Effector memory CD4-positive, alpha-beta T cell (primary cell): Measurements from ENCODE around the gene TRPM2.

Source experiments
- DNase-seq, 3 donors: peaks; one replicate each; pipeline ENCODE4 v3.0.0-alpha.2; 2020
- H3K27ac ChIP-seq: 2 replicates; pipeline ENCODE4 v1.7.0; 2013; ENCODE audit warnings: mild to moderate bottlenecking, low read length, moderate library complexity; ENCODE audit not compliant: insufficient read depth, poor library complexity, severe bottlenecking
- H3K27me3 ChIP-seq: replicated peaks from 2 replicates; pipeline ENCODE4 v1.7.0; 2013; ENCODE audit warnings: mild to moderate bottlenecking, low read length; ENCODE audit not compliant: insufficient read depth, control insufficient read depth, poor library complexity, severe bottlenecking
- H3K36me3 ChIP-seq: 2 replicates; pipeline ENCODE4 v1.7.0; 2013; ENCODE audit warnings: mild to moderate bottlenecking, low read length, moderate library complexity; ENCODE audit not compliant: control insufficient read depth, insufficient read depth
- H3K4me1 ChIP-seq: 2 replicates; pipeline ENCODE4 v1.7.0; 2013; ENCODE audit warnings: low read length, mild to moderate bottlenecking; ENCODE audit not compliant: control insufficient read depth, insufficient read depth, poor library complexity, severe bottlenecking
- H3K4me3 ChIP-seq: 2 replicates; pipeline ENCODE4 v1.7.0; 2013; ENCODE audit warnings: low read length, low read depth, mild to moderate bottlenecking; ENCODE audit not compliant: insufficient read depth, poor library complexity, severe bottlenecking
- H3K9me3 ChIP-seq: 2 replicates; pipeline ENCODE4 v1.7.0; 2013; ENCODE audit warnings: mild to moderate bottlenecking, low read length, moderate library complexity; ENCODE audit not compliant: control insufficient read depth

Gene TRPM2

DNA sequence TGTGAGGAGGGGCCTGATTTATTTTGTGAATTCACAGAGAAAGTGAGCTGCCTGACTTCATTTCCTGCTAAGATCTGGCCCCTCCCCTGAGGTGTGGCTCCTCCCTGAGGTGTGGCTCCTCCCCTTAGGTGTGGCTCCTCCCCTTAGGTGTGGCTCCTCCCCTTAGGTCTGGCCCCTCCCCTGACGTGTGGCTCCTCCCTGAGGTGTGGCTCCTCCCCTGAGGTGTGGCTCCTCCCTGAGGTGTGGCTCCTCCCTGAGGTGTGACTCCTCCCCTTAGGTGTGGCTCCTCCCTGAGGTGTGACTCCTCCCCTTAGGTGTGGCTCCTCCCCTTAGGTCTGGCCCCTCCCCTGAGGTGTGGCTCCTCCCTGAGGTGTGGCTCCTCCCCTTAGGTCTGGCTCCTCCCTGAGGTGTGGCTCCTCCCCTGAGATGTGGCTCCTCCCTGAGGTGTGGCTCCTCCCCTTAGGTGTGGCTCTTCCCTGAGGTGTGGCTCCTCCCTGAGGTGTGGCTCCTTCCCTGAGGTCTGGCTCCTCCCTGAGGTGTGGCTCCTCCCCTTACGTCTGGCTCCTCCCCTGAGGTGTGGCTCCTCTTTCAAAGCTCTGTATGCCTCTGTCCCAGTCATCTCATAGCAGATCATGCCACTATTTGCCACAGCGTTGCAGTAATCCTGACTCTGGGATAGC is 75.0 kb downstream of the TRPM2 start:
- H3K9me3 ChIP-seq = peaks cover 9% of the 10 kb centered on the region
- no peak overlapping the region for H3K27ac ChIP-seq
- DNase-seq = peak; percentile 45 to 65 (median 47)

DNA sequence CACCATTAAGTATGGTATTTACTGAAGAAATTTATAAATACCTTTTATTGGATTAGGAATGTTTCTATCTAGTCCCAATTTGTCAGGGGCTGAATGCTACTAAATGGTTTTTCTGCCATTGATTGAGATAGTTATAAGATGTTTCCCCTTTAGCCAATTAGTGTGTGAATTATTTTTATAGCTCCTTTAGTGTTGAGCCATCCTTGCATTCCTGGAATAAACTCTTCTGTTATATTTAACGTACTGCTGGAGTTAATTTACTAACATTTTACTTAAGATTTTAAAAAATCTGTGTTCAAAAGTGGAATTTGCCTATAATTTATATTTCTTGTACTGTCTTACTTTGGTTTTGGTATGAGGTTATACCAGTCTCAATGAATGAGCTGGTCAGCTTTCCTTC is 76.5 kb downstream of the TRPM2 start:
- no peaks in the 10 kb centered on the region for H3K36me3 ChIP-seq
- no peak overlapping the region for H3K4me3 ChIP-seq
- no peaks in the 10 kb centered on the region for H3K27me3 ChIP-seq
- H3K4me1 ChIP-seq = no peaks in the 10 kb centered on the region
- DNase-seq = no peak
- H3K9me3 ChIP-seq = peaks cover 9% of the 10 kb centered on the region
- no peak overlapping the region for H3K27ac ChIP-seq

More for the DNA sequence above, 75.0 kb downstream of the TRPM2 start:
- no peaks in the 10 kb centered on the region for H3K36me3 ChIP-seq
- no peak overlapping the region for H3K4me3 ChIP-seq
- no peaks in the 10 kb centered on the region for H3K27me3 ChIP-seq
- H3K4me1 ChIP-seq = no peaks in the 10 kb centered on the region

DNA sequence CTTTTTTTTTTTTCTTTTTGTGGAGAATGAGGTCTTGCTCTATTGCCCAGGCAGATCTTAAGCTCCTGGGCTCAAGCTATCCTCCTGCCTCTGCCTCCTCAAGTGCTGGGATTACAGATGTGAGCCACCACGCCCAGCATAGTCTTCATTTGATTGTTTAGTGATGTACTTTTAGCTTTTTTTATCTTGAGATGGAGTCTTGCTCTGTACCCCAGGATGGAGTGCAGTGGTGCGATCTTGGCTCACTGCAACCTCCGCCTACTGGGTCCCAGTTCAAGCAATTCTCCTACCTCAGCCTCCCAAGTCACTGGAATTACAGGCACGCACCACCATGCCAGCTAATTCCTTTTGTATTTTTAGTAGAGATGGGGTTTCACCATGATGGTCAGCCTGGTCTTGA is 77.9 kb downstream of the TRPM2 start:
- Histone ChIP-seq H3K4me1 (no peaks in the 10 kb centered on the region), H3K36me3 (no peaks in the 10 kb centered on the region), H3K4me3 (no peak overlapping the region), H3K27me3 (no peaks in the 10 kb centered on the region), H3K9me3 (peaks cover 9% of the 10 kb centered on the region), H3K27ac (no peak overlapping the region)
- DNase-seq = no peak

DNA sequence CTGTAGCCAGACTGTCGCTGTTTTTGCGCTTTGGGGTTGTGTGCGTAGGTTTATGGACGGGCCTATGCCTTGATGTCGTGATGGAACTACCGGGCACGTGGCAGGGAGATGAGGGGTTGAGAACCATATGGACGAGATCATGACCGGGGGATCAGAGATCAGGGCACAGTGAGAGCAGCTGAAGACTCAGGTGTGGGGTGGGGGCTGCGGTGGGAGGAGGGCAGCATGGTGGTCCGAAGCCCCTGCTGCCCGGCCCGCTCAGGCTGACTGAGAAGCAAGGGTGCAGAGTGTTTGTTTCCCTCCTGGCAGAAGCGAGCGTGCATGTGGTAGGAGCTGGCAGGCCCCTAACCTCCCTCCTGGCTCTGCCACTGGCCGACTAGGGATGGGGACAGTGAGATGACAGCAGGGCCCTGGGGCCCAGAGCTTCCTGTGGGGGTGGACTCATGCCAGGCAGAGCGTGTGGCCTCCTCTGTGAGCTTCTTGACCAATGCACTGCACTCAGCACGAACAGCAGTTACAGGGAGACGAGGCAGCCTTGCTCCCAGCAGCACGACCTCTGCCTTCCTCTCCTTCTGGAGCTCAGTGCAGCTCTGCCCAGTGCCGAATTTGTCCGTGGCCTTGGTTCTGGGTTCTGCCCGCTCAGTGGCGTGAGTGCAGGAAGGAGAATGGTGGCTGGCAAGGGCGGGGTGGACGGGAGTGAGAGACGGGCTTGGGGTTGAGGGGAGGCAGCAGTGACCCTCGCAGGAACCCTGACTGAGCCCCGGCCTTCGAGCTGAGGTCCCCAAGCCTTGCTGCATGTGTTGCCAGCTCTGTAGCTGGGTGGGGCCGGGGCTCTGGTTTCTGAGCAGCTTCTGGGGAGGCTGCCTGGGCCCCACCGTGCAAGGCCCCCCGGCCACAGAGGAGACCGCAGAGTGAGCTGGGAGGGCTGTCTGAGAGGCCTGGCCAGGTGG is 79.7 kb downstream of the TRPM2 start:
- H3K27me3 ChIP-seq = no peaks in the 10 kb centered on the region
- no peaks in the 10 kb centered on the region for H3K4me1 ChIP-seq
- no peak overlapping the region for H3K4me3 ChIP-seq
- H3K36me3 ChIP-seq = no peaks in the 10 kb centered on the region
- H3K9me3 ChIP-seq = peaks cover 9% of the 10 kb centered on the region
- no peak overlapping the region for H3K27ac ChIP-seq
- DNase-seq = no peak

DNA sequence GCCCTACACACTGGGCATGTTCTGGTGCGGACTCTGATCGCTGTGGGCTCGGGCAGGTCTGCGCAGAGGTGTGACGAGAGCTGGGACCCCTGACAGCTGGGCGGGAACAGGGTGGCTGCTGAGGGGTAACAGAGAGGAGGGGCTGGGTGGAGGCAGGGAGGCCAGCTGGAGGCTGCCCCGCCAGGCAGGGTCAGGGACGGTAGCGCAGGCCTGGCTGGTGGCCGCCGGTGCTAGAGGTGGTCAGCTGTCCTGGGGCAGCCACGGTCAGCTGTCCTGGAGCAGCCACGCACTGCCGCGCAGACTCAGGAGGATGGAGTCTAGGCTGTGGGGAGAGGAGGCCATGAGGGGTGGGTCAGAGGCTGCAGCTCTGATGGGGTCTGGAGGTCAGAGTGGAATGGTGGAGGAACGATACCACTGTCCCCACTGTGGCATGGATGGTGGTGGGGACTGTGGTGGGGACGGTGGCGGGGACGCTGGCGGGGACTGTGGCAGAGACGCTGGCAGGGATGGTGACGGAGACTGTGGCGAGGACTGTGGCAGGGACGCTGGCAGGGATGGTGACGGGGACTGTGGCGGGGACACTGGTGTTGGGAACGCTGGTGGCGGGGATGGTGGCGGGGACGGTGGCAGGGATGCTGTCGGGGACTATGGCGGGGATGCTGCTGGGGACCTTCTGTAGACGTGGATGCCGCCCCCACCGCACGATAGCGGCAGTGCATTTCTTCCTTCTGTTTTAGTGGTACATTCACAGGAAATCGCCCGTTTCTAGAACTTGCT is 80.6 kb downstream of the TRPM2 start:
- DNase-seq = no peak
- Histone ChIP-seq H3K27ac (no peak overlapping the region), H3K4me3 (no peak overlapping the region), H3K4me1 (no peaks in the 10 kb centered on the region), H3K27me3 (no peaks in the 10 kb centered on the region), H3K36me3 (no peaks in the 10 kb centered on the region), H3K9me3 (peaks cover 5% of the 10 kb centered on the region)

DNA sequence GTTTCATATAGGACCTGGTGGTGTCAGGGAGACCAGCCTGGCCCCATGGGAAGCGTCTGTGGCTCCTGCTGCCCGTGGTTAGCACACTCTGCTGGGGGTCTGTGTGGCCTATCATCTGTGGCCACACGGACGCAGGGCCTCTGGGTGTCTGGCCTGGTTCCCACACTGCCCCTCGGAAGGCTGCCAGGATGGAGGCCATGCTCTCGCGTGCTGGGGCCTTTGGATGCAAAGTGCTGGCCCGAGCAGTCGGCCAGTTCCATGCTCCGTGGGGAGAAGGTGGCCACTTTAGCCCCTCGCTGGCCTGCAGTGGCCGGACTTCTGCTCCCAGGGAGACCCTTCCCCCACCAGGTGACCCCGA is 81.1 kb downstream of the TRPM2 start:
- no peak overlapping the region for H3K4me3 ChIP-seq
- no peaks in the 10 kb centered on the region for H3K36me3 ChIP-seq
- H3K27me3 ChIP-seq = no peaks in the 10 kb centered on the region
- no peaks in the 10 kb centered on the region for H3K4me1 ChIP-seq
- no peak overlapping the region for H3K27ac ChIP-seq
- peaks cover 4% of the 10 kb centered on the region for H3K9me3 ChIP-seq
- no peak for DNase-seq

DNA sequence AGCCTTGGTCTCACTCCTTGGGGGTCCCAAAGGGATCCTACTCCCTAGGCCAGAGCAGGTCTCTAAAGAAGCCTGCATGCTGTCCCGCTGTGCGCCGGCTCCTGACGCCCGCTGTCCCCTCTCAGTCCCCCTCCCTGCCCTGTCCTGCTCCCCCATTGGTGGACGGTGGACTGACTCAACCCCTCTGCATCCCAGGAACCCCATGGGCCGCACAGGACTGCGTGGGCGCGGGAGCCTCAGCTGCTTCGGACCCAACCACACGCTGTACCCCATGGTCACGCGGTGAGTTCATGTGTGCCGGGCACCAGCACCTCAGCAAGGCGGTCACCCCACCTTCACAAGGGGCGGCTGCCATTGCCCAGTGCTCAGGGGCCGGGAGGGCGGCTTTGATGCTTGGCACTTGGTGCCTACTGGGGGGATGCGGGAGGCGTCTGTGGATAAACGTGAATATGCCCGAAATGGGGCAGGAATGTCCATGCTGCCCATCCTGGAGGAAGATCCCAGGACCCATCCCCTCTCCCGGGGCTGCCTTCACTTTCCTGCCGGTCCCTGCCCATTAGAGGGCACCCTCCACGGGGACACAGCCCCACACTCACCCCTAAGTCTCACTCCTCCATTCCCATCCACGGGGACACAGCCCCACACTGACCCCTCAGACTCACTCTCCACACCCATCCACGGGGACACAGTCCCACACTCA is 81.7 kb downstream of the TRPM2 start:
- no peaks in the 10 kb centered on the region for H3K27me3 ChIP-seq
- H3K36me3 ChIP-seq = no peaks in the 10 kb centered on the region
- no peak overlapping the region for H3K4me3 ChIP-seq
- H3K4me1 ChIP-seq = no peaks in the 10 kb centered on the region
- H3K27ac ChIP-seq = no peak overlapping the region
- DNase-seq = no peak
- H3K9me3 ChIP-seq = no peaks in the 10 kb centered on the region

DNA sequence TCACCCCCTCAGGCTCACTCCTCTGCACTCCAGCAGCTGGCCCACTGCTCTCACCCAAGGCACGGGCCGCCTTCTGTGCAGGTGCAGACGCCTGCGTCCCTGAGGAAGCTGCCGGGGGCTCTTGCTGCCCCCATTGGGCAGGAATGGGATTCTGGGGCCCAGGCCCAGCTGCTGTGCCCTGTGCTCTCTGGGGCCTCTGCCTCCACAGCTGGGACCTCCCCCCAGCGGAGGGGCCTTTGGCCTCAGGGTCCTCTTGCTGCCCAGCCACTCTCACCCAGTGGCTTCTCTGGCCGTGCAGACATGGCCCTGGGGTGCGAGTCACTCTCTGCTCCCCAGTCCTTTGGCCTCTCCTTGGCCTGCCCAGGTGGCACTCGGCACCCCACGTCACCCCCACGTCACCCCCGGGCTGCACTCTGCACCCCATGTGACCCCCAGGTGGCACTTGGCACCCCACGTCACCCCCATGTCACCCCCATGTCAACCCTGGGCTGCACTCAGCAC is 82.7 kb downstream of the TRPM2 start:
- Histone ChIP-seq H3K27ac (no peak overlapping the region), H3K36me3 (no peaks in the 10 kb centered on the region), H3K27me3 (no peaks in the 10 kb centered on the region), H3K9me3 (no peaks in the 10 kb centered on the region), H3K4me1 (no peaks in the 10 kb centered on the region), H3K4me3 (no peak overlapping the region)
- no peak for DNase-seq

DNA sequence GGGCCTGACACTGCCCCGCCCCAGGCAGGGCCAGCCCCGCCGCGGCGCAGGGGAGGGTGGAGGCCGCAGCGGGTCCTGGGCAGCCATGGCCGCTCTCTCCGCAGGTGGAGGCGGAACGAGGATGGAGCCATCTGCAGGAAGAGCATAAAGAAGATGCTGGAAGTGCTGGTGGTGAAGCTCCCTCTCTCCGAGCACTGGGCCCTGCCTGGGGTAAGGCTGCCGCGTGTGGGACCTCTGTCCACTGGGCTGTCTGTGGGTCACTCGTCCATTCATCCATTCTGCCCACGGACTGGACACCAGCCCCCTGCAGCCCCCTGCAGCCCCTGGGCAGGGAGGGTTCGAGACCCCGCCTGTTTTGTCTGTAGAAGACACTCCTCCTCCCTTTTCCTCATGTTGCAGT is 83.5 kb downstream of the TRPM2 start:
- Histone ChIP-seq H3K4me3 (no peak overlapping the region), H3K27me3 (no peaks in the 10 kb centered on the region), H3K36me3 (no peaks in the 10 kb centered on the region), H3K4me1 (no peaks in the 10 kb centered on the region), H3K27ac (no peak overlapping the region), H3K9me3 (no peaks in the 10 kb centered on the region)
- no peak for DNase-seq
